Esophagus muscularis mucosa (tissue), 4 donors: ENCODE results near the gene STK25.

Source experiments
- CTCF ChIP-seq, 3 experiments: fragments of 200-600 bp in 2 of 3; fragments of 450-650 bp in 1 of 3; sonication (generic) in 2 of 3; IDR thresholded peaks; one replicate each; pipeline ENCODE4 v1.5.1; 2017 to 2019; ENCODE audit warnings: antibody characterized with exemption in 3 of 3, mild to moderate bottlenecking in 2 of 3, moderate library complexity in 1 of 3
- EP300 ChIP-seq: sonication (generic); formaldehyde crosslinking; IDR thresholded peaks from one replicate; pipeline ENCODE4 v1.6.1; 2017; ENCODE audit warnings: antibody characterized with exemption
- POLR2A ChIP-seq: fragments of 450-650 bp; IDR thresholded peaks from one replicate; pipeline ENCODE4 v1.6.1; 2017; ENCODE audit warnings: antibody characterized with exemption, moderate library complexity, mild to moderate bottlenecking, low read depth

DNA sequence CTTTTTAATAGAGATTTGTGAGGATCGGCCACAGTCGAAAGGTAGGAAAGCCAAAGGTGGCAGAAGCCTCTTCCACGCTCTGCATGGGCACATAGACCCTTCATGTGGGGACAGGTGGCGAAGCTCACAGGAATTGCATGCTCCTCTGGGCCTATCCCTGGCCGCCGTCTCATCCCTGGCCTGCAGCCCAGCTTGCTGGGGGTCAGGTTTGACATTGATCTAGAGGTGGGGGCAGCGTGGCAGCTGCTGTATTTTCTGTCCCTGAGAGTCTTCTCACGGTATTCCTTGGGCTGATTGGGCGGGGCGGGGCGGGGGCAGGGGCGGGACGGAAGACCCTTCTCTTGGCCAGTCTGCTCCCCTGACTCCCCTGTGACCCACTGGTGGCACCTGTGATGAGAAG, 48.9 kb downstream of the STK25 start:
- TF ChIP-seq POLR2A = no peak
- TF ChIP-seq CTCF (IDR thresholded peaks at IDR 0.05) = no peak
- no peak for TF ChIP-seq EP300
